WTC11 (cell line): ENCODE results near the gene LAMC3.

Experiments used
- CTCF ChIP-seq: fragments of 200-600 bp; IDR thresholded peaks from 2 replicates; pipeline ENCODE4 v1.8.0; 2022; ENCODE audit warnings: antibody characterized with exemption
- ESRRA ChIP-seq: sonication (generic); formaldehyde crosslinking; IDR thresholded peaks from 2 replicates; pipeline ENCODE4 v1.8.1; 2022; ENCODE audit warnings: mild to moderate bottlenecking, missing genetic modification reagents, borderline replicate concordance
- MAX ChIP-seq: sonication (generic); formaldehyde crosslinking; IDR thresholded peaks from 2 replicates; pipeline ENCODE4 v1.8.0; 2022; ENCODE audit warnings: mild to moderate bottlenecking, missing genetic modification reagents
- NR1H2 ChIP-seq: sonication (generic); formaldehyde crosslinking; IDR thresholded peaks from 2 replicates; pipeline ENCODE4 v1.9.0; 2021; ENCODE audit warnings: mild to moderate bottlenecking, moderate library complexity, missing genetic modification reagents
- SMAD4 ChIP-seq: sonication (generic); formaldehyde crosslinking; IDR thresholded peaks from 2 replicates; pipeline ENCODE4 v1.8.0; 2022; ENCODE audit warnings: mild to moderate bottlenecking, missing genetic modification reagents
- USF1 ChIP-seq: sonication (generic); formaldehyde crosslinking; IDR thresholded peaks from 2 replicates; pipeline ENCODE4 v1.8.0; 2022; ENCODE audit warnings: mild to moderate bottlenecking, missing genetic modification reagents
- USF2 ChIP-seq: sonication (generic); formaldehyde crosslinking; IDR thresholded peaks from 2 replicates; pipeline ENCODE4 v1.8.1; 2023; ENCODE audit warnings: mild to moderate bottlenecking, missing genetic modification reagents, moderate library complexity
- ZNF317 ChIP-seq: sonication (generic); formaldehyde crosslinking; IDR thresholded peaks from 2 replicates; pipeline ENCODE4 v1.8.1; 2023; ENCODE audit warnings: low read depth, mild to moderate bottlenecking, moderate library complexity, missing genetic modification reagents, borderline replicate concordance
- TF ChIP-seq, protein P1 (sequence below): sonication (generic); formaldehyde crosslinking; IDR thresholded peaks from 2 replicates; pipeline ENCODE4 v1.8.1; 2022; ENCODE audit warnings: low read depth, missing genetic modification reagents, borderline replicate concordance

DNA sequence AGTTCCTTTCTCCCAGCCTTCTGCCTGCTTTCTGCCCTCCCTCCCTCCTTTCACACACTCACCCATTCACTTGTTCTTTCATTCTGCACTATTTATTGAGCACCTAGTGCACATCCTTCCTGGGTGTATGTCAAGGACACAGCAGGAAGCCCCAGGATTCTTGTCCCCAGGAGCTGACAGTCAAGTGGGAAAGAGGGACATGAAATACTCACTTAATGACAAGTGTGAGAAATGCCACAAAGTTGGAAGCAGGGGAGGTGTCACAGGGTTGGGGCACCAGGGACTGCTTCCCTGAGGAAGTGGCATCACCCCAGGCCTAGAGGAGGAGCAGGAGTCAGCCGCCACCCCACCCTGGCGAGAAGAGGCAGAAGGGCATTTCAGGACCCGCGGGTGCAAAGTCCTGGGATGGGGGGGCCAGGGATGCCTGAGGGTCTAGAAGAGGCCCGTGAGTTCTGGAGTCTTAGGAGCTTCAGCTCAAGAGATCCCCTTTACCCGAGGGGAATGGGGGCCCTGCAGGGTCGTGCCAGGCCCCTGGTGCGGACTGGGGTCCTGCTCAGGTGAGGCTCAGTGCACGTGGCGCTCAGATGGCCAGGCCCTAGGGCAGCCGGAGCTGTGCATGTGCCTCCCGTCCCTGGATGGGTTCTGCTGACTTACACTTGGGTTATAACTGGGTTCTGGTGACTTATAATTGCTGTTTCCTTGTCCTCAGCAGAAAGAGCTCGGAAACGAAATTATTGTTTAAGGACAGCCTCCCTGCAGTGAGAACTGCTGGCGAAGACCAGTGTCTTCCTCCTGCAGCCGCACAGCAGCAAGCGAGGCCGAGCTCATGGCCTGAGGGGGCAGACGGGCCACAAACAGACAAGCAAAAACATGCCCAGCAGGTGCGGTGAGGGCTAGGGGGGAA is 16.9 kb upstream of the LAMC3 start:
- TF ChIP-seq MAX (CRISPR knock-in tag) (no peak), USF2 (CRISPR knock-in tag) (no peak), SMAD4 (CRISPR knock-in tag) (no peak), ESRRA (no peak), CTCF (no peak), NR1H2 (CRISPR knock-in tag) (no peak), USF1 (CRISPR knock-in tag) (no peak), ZNF317 (CRISPR knock-in tag) (no peak)
- TF ChIP-seq, protein P1, sequence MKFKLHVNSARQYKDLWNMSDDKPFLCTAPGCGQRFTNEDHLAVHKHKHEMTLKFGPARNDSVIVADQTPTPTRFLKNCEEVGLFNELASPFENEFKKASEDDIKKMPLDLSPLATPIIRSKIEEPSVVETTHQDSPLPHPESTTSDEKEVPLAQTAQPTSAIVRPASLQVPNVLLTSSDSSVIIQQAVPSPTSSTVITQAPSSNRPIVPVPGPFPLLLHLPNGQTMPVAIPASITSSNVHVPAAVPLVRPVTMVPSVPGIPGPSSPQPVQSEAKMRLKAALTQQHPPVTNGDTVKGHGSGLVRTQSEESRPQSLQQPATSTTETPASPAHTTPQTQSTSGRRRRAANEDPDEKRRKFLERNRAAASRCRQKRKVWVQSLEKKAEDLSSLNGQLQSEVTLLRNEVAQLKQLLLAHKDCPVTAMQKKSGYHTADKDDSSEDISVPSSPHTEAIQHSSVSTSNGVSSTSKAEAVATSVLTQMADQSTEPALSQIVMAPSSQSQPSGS, result no peak
